Measurements from ENCODE around the gene ECD.
"Not testable (repeated sequence)": the region's sequence is repeated elsewhere in the genome, so short reads cannot be mapped to it uniquely, and the experiment has no call there.

The ECD gene

DNA sequence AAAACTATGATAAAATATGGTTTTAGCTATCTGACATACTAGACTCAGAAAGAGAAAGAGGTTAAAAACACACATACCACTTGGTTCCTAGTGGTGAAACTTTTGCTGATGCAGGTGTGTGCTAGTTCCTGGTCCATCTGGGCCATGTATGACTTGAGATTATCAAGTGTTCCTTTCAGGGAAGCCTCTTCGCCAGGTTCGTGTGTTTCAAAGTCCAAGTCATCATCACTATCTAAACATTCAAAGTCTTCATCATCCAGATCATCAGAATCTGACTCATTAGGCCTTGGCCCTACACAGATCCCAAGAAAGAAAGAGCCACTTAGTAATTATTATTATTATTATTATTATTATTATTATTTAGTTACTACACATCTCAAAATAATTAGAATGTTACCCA is 31.2 kb downstream of the ECD start:
- no peaks in the 10 kb centered on the region for H3K4me1 ChIP-seq (ENCODE audit: insufficient read depth, low read length)
- H3K9me3 ChIP-seq (ENCODE audit: control insufficient read depth, insufficient read depth, low read length), result no peaks in the 10 kb centered on the region
- no peak overlapping the region for H3K9ac ChIP-seq (ENCODE audit: low read depth, low read length)
- H3K36me3 ChIP-seq (ENCODE audit: insufficient read depth, low read length), result peaks cover 17% of the 10 kb centered on the region

DNA sequence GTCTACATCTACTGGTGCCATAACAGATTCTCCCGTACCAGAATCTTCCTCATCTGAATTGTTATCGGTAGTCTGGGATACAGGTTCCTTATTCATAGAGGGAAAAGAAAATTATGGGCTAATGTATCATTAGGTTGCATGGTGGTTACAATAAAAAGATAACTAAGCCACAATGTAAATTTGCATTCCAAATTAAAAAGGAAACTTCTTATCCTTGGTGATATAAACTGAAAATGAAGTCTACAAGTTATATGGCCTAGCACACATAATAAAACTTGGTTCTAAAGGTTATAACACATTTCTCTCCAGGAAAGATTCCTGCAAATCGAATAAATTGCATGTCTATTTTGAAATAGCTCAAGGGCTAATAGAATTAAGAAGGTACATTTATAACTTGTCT is 33.1 kb downstream of the ECD start:
- Histone ChIP-seq H3K9ac (ENCODE audit: low read depth, low read length) (no peak overlapping the region), H3K9me3 (ENCODE audit: control insufficient read depth, insufficient read depth, low read length) (no peaks in the 10 kb centered on the region), H3K36me3 (ENCODE audit: insufficient read depth, low read length) (peaks cover 17% of the 10 kb centered on the region), H3K4me1 (ENCODE audit: insufficient read depth, low read length) (no peaks in the 10 kb centered on the region)

GRCh38 chr10:73131913-73132686 is 35.7 kb downstream of the ECD start:
- Histone ChIP-seq H3K4me1 (ENCODE audit: insufficient read depth, low read length) (no peaks in the 10 kb centered on the region), H3K9me3 (ENCODE audit: control insufficient read depth, insufficient read depth, low read length) (no peaks in the 10 kb centered on the region), H3K9ac (ENCODE audit: low read depth, low read length) (no peak overlapping the region), H3K36me3 (ENCODE audit: insufficient read depth, low read length) (peaks cover 17% of the 10 kb centered on the region)

DNA sequence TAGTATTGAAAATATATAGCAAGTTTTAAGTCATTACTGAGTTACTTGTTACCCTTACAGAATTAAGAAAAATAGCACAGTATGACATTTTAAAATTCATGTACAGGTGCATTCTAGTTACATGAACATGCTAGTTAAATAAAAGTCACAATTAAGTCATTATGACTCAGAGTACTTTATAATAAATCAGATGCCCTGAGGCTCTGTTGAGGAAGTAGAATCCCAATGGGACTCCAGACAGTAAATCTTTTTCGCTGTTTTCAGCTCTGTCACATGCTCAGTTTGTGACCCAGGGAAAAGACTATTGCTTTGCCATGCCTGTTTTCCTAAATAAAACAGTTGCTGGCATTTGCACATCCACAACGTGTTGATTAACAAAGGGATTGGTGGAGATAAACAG is 36.5 kb downstream of the ECD start:
- H3K9ac ChIP-seq (ENCODE audit: low read depth, low read length), result no peak overlapping the region
- no peaks in the 10 kb centered on the region for H3K4me1 ChIP-seq (ENCODE audit: insufficient read depth, low read length)
- no peaks in the 10 kb centered on the region for H3K9me3 ChIP-seq (ENCODE audit: control insufficient read depth, insufficient read depth, low read length)
- peaks cover 15% of the 10 kb centered on the region for H3K36me3 ChIP-seq (ENCODE audit: insufficient read depth, low read length)

DNA sequence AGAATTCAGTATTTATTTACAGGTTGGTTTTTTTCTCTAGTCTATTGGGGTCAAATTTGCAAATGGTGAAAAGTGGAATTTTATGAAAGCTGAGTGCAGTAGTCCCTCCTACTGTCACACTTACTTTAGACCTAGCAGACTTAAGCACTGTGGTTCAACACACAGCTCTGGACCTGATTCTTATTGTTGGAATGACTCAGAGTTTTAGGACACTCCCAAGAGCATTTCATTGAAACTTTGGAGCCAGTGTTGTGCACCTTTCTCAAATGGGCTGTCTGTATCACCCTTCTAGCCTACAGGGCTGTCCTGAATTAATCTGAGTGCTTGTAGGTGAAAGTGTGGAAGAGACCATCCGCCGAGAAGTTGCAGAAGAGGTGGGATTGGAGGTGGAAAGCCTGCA is 41.5 kb downstream of the ECD start:
- Histone ChIP-seq H3K36me3 (ENCODE audit: insufficient read depth, low read length) (no peaks in the 10 kb centered on the region; the same call in 1 of the 2 replicates), H3K4me1 (ENCODE audit: insufficient read depth, low read length) (no peaks in the 10 kb centered on the region), H3K9me3 (ENCODE audit: control insufficient read depth, insufficient read depth, low read length) (no peaks in the 10 kb centered on the region), H3K9ac (ENCODE audit: low read depth, low read length) (no peak overlapping the region)

DNA sequence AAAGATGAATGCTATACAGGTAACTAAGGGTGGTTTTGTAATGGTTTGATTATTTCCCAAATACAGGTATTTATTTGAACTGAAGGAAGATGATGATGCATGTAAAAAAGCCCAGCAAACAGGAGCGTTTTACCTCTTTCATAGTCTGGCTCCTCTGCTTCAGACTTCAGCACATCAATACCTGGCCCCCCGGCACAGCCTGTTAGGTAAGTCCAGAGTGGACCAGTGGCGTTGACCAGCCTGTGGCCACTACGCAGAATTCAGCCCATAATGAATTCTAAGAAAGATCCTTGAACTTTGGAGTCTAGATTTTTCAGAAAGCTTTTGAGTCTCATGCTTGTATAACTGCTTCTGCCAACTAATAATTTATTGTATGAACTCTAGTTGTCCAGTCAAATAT is 47.9 kb downstream of the ECD start:
- Histone ChIP-seq H3K4me1 (ENCODE audit: insufficient read depth, low read length) (peaks cover 7% of the 10 kb centered on the region; the same call in 1 of the 2 replicates), H3K36me3 (ENCODE audit: insufficient read depth, low read length) (no peaks in the 10 kb centered on the region), H3K9ac (ENCODE audit: low read depth, low read length) (no peak overlapping the region), H3K9me3 (ENCODE audit: control insufficient read depth, insufficient read depth, low read length) (no peaks in the 10 kb centered on the region)

DNA sequence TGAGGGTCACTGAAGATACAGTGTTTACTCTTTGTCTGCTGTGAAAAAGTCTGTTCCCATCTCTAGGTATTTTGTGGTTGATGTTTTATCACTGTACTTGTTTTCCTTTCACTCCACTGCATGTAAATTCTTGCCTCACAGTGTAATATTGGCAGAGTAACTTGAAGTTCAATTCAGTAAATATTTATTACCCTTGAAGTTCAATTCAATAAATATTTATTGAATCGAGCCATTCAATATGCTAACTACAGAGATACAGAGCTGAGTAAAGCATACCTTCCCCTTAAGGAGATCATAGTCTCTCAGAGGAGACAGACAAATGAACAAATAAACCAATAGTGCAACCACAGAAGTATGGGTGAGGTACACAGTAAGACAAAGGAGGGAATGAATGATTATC is 48.4 kb downstream of the ECD start:
- H3K9me3 ChIP-seq (ENCODE audit: control insufficient read depth, insufficient read depth, low read length), result no peaks in the 10 kb centered on the region
- no peak overlapping the region for H3K9ac ChIP-seq (ENCODE audit: low read depth, low read length)
- H3K4me1 ChIP-seq (ENCODE audit: insufficient read depth, low read length), result peaks cover 7% of the 10 kb centered on the region; the same call in 1 of the 2 replicates
- H3K36me3 ChIP-seq (ENCODE audit: insufficient read depth, low read length), result no peaks in the 10 kb centered on the region

DNA sequence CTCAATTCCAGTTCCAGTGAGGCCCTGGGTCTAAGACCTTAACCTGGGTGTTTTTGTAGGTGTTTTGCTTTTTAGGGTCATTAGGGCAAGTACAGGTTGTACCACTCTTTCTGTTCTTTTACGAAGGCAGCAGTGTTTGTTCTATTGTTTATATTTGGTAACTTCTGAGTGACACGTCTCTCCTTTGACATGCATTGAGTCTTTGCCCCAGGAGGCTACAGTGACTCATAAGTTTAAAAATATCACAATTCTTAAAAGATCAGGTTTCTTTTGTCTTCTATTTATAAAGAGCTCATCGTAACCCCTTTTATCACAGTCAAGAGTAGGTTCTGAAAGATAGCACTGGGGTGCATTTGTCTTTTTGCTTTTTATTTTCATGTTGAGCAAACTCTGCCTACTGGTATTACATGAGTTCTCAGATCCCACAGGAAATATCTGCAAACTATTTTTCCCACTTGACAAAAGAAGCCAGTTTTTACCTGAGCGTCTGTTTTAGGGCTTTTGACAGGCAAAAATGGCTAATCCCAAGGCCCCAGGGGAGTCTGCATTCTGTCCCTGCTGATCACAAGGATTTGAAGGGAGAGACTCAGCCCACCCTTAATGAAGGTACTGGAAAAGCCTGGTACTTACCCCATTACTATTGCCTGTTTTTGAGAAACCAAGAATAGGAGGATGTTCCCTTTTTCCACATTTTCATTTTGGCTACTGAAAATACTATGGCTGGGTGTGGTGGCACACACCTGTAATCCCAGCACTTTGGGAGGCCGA is 49.6 kb downstream of the ECD start:
- no peaks in the 10 kb centered on the region for H3K36me3 ChIP-seq (ENCODE audit: insufficient read depth, low read length)
- H3K4me1 ChIP-seq (ENCODE audit: insufficient read depth, low read length), result peaks cover 7% of the 10 kb centered on the region; the same call in 1 of the 2 replicates

GRCh38 chr10:73116017-73116416 is 51.8 kb downstream of the ECD start:
- H3K9ac ChIP-seq (ENCODE audit: low read depth, low read length), result no peak overlapping the region
- no peaks in the 10 kb centered on the region for H3K9me3 ChIP-seq (ENCODE audit: control insufficient read depth, insufficient read depth, low read length)
- H3K36me3 ChIP-seq (ENCODE audit: insufficient read depth, low read length), result no peaks in the 10 kb centered on the region
- peaks cover 10% of the 10 kb centered on the region; the same call in 1 of the 2 replicates for H3K4me1 ChIP-seq (ENCODE audit: insufficient read depth, low read length)

More for the DNA sequence above, 49.6 kb downstream of the ECD start:
- no peaks in the 10 kb centered on the region for H3K9me3 ChIP-seq (ENCODE audit: control insufficient read depth, insufficient read depth, low read length)
- no peak overlapping the region for H3K9ac ChIP-seq (ENCODE audit: low read depth, low read length)

DNA sequence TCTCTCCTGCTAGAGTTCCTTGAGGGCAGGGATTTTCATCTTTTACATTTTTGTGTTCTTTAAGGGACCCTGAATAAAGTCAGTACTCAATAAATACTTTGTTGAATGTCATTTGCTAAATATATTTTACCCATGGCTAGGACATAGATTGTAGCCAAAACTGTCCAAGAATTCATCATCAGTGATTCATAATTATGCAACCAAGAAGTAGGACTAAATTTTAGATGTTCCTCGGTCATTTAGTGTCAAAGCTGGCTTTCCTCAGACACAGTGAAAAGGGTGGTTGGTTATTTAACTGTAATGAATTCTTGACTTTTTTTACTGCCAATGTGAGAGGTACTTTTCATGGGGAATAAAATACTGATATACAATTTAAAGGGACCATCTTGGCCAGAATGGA is 54.3 kb downstream of the ECD start:
- H3K36me3 ChIP-seq (ENCODE audit: insufficient read depth, low read length), result no peaks in the 10 kb centered on the region
- peaks cover 10% of the 10 kb centered on the region; the same call in 1 of the 2 replicates for H3K4me1 ChIP-seq (ENCODE audit: insufficient read depth, low read length)

DNA sequence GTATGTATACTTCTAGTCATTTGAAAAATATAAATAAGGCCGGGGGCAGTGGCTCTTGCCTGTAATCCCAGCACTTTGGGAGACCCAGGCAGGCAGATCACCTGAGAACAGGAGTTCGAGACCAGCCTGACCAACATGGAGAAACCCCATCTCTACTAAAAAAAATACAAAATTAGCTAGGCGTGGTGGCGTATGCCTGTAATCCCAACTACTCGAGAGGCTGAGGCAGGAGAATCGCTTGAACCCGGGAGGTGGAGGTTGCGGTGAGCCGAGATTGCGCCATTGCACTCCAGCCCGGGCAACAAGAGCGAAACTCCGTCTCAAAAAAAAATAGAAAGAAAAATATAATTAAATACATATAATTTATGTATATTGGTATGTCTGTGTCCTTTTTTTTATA is 55.8 kb downstream of the ECD start:
- H3K36me3 ChIP-seq (ENCODE audit: insufficient read depth, low read length); H3K9me3 ChIP-seq (ENCODE audit: control insufficient read depth, insufficient read depth, low read length); H3K9ac ChIP-seq (ENCODE audit: low read depth, low read length); H3K4me1 ChIP-seq (ENCODE audit: insufficient read depth, low read length): not testable (repeated sequence)

More for the DNA sequence above, 54.3 kb downstream of the ECD start:
- Histone ChIP-seq H3K9me3 (ENCODE audit: control insufficient read depth, insufficient read depth, low read length) (no peaks in the 10 kb centered on the region), H3K9ac (ENCODE audit: low read depth, low read length) (no peak overlapping the region)

DNA sequence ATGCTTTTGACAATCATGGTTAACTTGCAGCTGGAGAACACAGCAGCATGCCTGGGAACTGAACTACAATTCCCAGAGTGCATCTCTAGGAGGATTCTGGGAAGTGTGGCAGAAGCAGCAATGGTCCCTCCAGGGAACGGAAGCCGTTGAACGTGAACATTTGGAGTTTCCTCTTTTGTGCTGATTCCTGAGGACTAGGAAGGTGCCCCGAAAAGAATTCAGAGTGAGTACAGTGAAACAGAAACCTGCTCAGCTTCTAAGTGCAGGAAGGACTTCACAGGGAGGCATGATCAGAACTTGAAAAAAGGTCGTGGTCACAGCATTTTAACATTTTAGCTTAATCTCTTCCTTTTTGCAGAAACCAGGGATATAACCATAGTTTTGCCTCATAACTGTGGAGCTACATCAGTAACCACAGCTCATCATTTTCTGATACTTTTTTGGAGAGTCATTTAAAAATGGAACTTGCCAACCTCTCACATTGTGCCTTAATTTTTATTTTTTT is 57.4 kb downstream of the ECD start, which contains the start of gene NUDT13:
Gene NUDT13, plus strand, starts transcription at position 111 of the 505 bp plus-strand sequence. CDS start 3,911 bp downstream, outside the sequence.
- Histone ChIP-seq H3K4me1 (ENCODE audit: insufficient read depth, low read length) (peaks cover 3% of the 10 kb centered on the region; the same call in 1 of the 2 replicates), H3K9ac (ENCODE audit: low read depth, low read length) (peak within 1 kb of the TSS; percentile 82)

DNA sequence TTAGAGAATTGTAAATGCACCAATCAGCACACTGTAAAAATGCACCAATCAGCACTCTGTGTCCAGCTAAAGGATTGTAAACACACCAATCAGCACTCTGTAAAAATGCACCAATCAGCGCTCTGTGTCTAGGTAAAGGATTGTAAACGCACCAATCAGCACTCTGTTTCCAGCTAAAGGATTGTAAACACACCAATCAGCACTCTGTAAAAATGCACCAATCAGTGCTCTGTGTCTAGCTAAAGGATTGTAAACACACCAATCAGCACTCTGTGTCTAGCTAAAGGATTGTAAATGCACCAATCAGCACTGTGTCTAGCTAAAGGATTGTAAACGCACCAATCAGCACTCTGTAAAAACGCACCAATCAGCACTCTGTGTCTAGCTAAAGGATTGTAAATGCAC is 58.6 kb downstream of the ECD start:
- H3K4me1 ChIP-seq (ENCODE audit: insufficient read depth, low read length); H3K9me3 ChIP-seq (ENCODE audit: control insufficient read depth, insufficient read depth, low read length); H3K9ac ChIP-seq (ENCODE audit: low read depth, low read length); H3K36me3 ChIP-seq (ENCODE audit: insufficient read depth, low read length): not testable (repeated sequence)

More for the DNA sequence above, 57.4 kb downstream of the ECD start, which contains the start of gene NUDT13:
- H3K9me3 ChIP-seq (ENCODE audit: control insufficient read depth, insufficient read depth, low read length), result no peaks in the 10 kb centered on the region
- H3K36me3 ChIP-seq (ENCODE audit: insufficient read depth, low read length), result no peaks in the 10 kb centered on the region

DNA sequence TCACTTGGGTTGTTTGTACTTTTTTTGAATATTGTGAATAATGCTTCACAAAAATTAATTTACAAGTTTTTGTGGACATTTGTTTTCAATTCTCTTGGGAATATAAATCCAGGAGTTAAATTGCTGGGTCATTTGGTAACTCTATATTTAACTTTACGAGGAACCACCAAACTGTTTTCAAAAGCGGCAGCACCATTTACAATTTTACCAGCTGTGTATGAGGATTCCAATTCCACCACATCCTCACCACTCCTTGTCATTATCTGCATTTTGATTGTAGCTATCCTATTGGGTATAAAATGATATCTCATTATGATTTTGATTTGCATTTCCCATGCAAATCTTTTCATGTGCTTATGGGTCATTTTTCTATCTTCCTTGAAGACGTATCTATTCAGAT is 61.5 kb downstream of the ECD start:
- Histone ChIP-seq H3K9ac (ENCODE audit: low read depth, low read length) (no peak overlapping the region), H3K36me3 (ENCODE audit: insufficient read depth, low read length) (no peaks in the 10 kb centered on the region), H3K9me3 (ENCODE audit: control insufficient read depth, insufficient read depth, low read length) (no peaks in the 10 kb centered on the region), H3K4me1 (ENCODE audit: insufficient read depth, low read length) (no peaks in the 10 kb centered on the region; the same call in 1 of the 2 replicates)

Measured in ES-I3 (cell line).